Thyroid gland (tissue), 4 donors: Measurements from ENCODE around the gene ATP1B2.

Source experiments
- CTCF ChIP-seq, 6 experiments: fragments of 200-600 bp in 3 of 6; fragments of 450-650 bp in 3 of 6; sonication (generic) in 3 of 6; IDR thresholded peaks; one replicate each; pipeline ENCODE4 v1.5.1; 2016 to 2019; ENCODE audit warnings: antibody characterized with exemption in 6 of 6, mild to moderate bottlenecking in 2 of 6, inconsistent platforms in 1 of 6, moderate library complexity in 1 of 6
- POLR2A ChIP-seq, 2 donors: fragments of 450-650 bp; IDR thresholded peaks; one replicate each; pipeline ENCODE4 v1.6.1; 2017; ENCODE audit warnings: antibody characterized with exemption in 2 of 2, mild to moderate bottlenecking in 2 of 2, moderate library complexity in 1 of 2

GRCh38 chr17:7620835-7621234 is 29.9 kb upstream of the ATP1B2 start:
- TF ChIP-seq CTCF (IDR thresholded peaks at IDR 0.05): no peak
- TF ChIP-seq POLR2A (IDR thresholded peaks at IDR 0.05): no peak
